PFSK-1 (cell line): Measurements from ENCODE around the gene KCNQ1OT1.

Experiments
- FOXP2 ChIP-seq: optimal IDR thresholded peaks from 2 replicates; pipeline ENCODE3; 2011; ENCODE audit warnings: borderline replicate concordance, control low read depth, inconsistent platforms; ENCODE audit not compliant: insufficient read depth; ENCODE audit errors: extremely low read length, extremely low read depth
- POLR2AphosphoS5 ChIP-seq: IDR thresholded peaks from 2 replicates; pipeline ENCODE4 v1.6.1; 2012; ENCODE audit warnings: low read depth, mild to moderate bottlenecking, control low read depth, low read length, moderate library complexity
- REST ChIP-seq, 2 experiments: IDR thresholded peaks; 2 replicates each; pipeline versions ENCODE4 v1.6.1 to v1.8.0; 2011 to 2012; ENCODE audit warnings: low read depth in 2 of 2, low read length in 2 of 2, control low read depth in 1 of 2, inconsistent platforms in 1 of 2, mild to moderate bottlenecking in 1 of 2, moderate library complexity in 1 of 2; ENCODE audit not compliant: insufficient read depth in 1 of 2
- SIN3A ChIP-seq: IDR thresholded peaks from 2 replicates; pipeline ENCODE4 v1.6.1; 2012; ENCODE audit warnings: mild to moderate bottlenecking, low read length, moderate library complexity, borderline replicate concordance; ENCODE audit not compliant: insufficient read depth
- TAF1 ChIP-seq: IDR thresholded peaks from 2 replicates; pipeline ENCODE4 v1.6.1; 2012; ENCODE audit warnings: low read length, control low read depth, borderline replicate concordance; ENCODE audit not compliant: insufficient read depth

- TF ChIP-seq POLR2AphosphoS5, result no peak
- no peak for TF ChIP-seq SIN3A
- TF ChIP-seq REST (IDR thresholded peaks at IDR 0.05; ENCODE audit: insufficient read depth in 1 of 2, low read depth in 2 of 2, low read length in 2 of 2), result no peak
- TF ChIP-seq TAF1, result no peak
- TF ChIP-seq FOXP2, result no peak
Observed at GRCh38 chr11:2722955-2723354, 23.2 kb upstream of the KCNQ1OT1 start.
